WERI-Rb-1 (cell line): ENCODE measurements around the gene MPDU1.
A peak's percentile ranks its signal among the peaks of the same experiment; 100 is the strongest.

ENCODE experiments used
- DNase-seq: peaks from one replicate; pipeline ENCODE4 v3.0.0-alpha.2; 2020
- H3K27ac ChIP-seq: fragments of 250-450 bp; sonication (Bioruptor Pico); 2 replicates; pipeline ENCODE4 v1.5.1; 2020; ENCODE audit warnings: mild to moderate bottlenecking, moderate library complexity
- H3K27me3 ChIP-seq: fragments of 250-450 bp; sonication (Bioruptor Pico); 2 replicates; pipeline ENCODE4 v1.5.1; 2021; ENCODE audit warnings: mild to moderate bottlenecking, low read depth, moderate library complexity; ENCODE audit not compliant: insufficient read depth, severe bottlenecking
- H3K36me3 ChIP-seq: fragments of 250-450 bp; sonication (Bioruptor Pico); 2 replicates; pipeline ENCODE4 v1.5.1; 2020; ENCODE audit warnings: mild to moderate bottlenecking, moderate library complexity
- H3K4me3 ChIP-seq: 2 replicates; pipeline ENCODE4 v1.5.1; 2011; ENCODE audit warnings: low read depth, mild to moderate bottlenecking, control low read depth, low read length
- H3K9me3 ChIP-seq: fragments of 250-450 bp; sonication (Bioruptor Pico); 2 replicates; pipeline ENCODE4 v1.5.1; 2021; ENCODE audit warnings: mild to moderate bottlenecking, moderate library complexity; ENCODE audit not compliant: severe bottlenecking
- TF ChIP-seq, protein P1 (sequence below): IDR thresholded peaks from 2 replicates; pipeline ENCODE4 v1.5.1; 2011; ENCODE audit warnings: low read depth, mild to moderate bottlenecking, control low read depth, inconsistent platforms, low read length

MPDU1 gene

DNA sequence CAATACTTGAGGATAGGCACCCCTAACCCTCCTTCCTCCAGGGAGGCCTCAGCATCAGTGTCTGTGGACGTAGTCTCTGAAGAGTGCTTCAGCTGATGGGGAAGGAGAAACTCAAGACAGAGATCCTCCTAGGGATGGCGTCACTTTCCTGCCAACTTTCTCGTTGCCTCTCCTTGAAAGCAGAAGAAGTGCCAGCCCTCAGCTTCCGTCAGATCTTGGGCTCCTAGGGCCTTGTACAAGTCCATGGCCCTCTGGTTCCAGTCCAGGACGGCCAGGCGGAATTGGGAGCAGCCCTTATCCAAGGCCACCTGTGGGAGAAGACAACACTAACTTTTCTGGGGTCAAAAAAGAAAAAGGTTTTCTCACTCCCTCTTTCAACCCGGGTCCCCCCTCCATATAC lies 42.7 kb downstream of the MPDU1 start:
- H3K4me3 ChIP-seq = peak overlapping the region; percentile 80
- H3K27me3 ChIP-seq = no peaks in the 10 kb centered on the region
- no peaks in the 10 kb centered on the region for H3K9me3 ChIP-seq

GRCh38 chr17:7626956-7627249 lies 43.3 kb downstream of the MPDU1 start:
- peak overlapping the region; percentile 80 for H3K4me3 ChIP-seq
- TF ChIP-seq, protein P1, sequence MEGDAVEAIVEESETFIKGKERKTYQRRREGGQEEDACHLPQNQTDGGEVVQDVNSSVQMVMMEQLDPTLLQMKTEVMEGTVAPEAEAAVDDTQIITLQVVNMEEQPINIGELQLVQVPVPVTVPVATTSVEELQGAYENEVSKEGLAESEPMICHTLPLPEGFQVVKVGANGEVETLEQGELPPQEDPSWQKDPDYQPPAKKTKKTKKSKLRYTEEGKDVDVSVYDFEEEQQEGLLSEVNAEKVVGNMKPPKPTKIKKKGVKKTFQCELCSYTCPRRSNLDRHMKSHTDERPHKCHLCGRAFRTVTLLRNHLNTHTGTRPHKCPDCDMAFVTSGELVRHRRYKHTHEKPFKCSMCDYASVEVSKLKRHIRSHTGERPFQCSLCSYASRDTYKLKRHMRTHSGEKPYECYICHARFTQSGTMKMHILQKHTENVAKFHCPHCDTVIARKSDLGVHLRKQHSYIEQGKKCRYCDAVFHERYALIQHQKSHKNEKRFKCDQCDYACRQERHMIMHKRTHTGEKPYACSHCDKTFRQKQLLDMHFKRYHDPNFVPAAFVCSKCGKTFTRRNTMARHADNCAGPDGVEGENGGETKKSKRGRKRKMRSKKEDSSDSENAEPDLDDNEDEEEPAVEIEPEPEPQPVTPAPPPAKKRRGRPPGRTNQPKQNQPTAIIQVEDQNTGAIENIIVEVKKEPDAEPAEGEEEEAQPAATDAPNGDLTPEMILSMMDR = no peak
- H3K27me3 ChIP-seq = no peaks in the 10 kb centered on the region
- H3K36me3 ChIP-seq = peaks cover 12% of the 10 kb centered on the region
- H3K9me3 ChIP-seq = no peaks in the 10 kb centered on the region
- peak overlapping the region; percentile 92 for H3K27ac ChIP-seq
- DNase-seq = peak; percentile 61

More for the DNA sequence above, 42.7 kb downstream of the MPDU1 start:
- no peak for DNase-seq
- Histone ChIP-seq H3K27ac (no peak overlapping the region), H3K36me3 (peaks cover 12% of the 10 kb centered on the region)
- TF ChIP-seq, protein P1 = no peak

- TF ChIP-seq, protein P1 = no peak
- H3K27ac ChIP-seq = peak within 1 kb of the TSS; percentile 92
- peak within 1 kb of the TSS; percentile 80 for H3K4me3 ChIP-seq
- no peaks in the 10 kb centered on the region for H3K27me3 ChIP-seq
- DNase-seq = peak; percentile 97
- peaks cover 12% of the 10 kb centered on the region for H3K36me3 ChIP-seq
- no peaks in the 10 kb centered on the region for H3K9me3 ChIP-seq
Observed at GRCh38 chr17:7627250-7628121, 43.8 kb downstream of the MPDU1 start, which contains the start of gene SAT2. TSS of gene SAT2 (minus strand) at chr17:7627821. CDS start at chr17:7627635, 186 bp downstream.

DNA sequence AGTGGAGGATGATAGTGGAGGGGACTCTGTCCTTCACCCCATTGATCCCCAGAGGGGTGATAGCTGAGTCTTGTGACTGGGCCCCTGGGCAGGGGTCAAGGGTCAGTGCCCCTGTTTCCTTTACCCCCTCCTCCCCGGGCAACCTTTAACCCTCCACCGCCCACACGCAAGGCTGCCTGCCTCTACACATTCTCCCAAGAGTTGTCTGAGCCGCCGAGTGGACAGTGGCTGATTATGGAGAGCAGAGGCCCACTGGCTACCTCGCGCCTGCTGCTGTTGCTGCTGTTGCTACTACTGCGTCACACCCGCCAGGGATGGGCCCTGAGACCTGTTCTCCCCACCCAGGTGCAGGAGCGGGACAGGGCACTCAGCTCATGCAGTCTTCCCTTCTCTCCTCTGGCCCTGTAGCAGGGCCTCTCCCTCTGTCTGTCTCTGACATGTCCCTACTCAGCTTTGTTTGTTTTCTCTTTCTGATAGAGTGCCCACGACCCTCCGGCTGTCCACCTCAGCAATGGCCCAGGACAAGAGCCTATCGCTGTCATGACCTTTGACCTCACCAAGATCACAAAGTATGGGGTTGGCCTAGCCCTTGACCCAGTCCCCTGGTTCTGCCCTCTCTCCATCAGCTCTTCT lies 46.4 kb downstream of the MPDU1 start, which contains the start of gene SHBG:
TSS of gene SHBG (plus strand) at position 197 of the 633 bp plus-strand sequence. CDS start at position 235, 38 bp downstream.
- Histone ChIP-seq H3K9me3 (no peaks in the 10 kb centered on the region), H3K27ac (no peak within 1 kb of the TSS)
- DNase-seq = no peak

GRCh38 chr17:7631398-7632380 lies 48.0 kb downstream of the MPDU1 start:
- TF ChIP-seq, protein P1 = no peak
- H3K4me3 ChIP-seq = no peak overlapping the region
- H3K27me3 ChIP-seq = no peaks in the 10 kb centered on the region
- H3K9me3 ChIP-seq = no peaks in the 10 kb centered on the region
- no peak overlapping the region for H3K27ac ChIP-seq
- DNase-seq = no peak
- H3K36me3 ChIP-seq = no peaks in the 10 kb centered on the region; the same call in 1 of the 2 replicates

More for the DNA sequence above, 46.4 kb downstream of the MPDU1 start, which contains the start of gene SHBG:
- TF ChIP-seq, protein P1 = no peak
- Histone ChIP-seq H3K36me3 (peaks cover 12% of the 10 kb centered on the region), H3K27me3 (no peaks in the 10 kb centered on the region), H3K4me3 (no peak within 1 kb of the TSS)
